DMS53 treated with DMSO at 0.1 percent for 48 hours (cell line): ENCODE results near the gene ATXN2.
"Not testable (repeated sequence)": the region's sequence is repeated elsewhere in the genome, so short reads cannot be mapped to it uniquely, and the experiment has no call there.

Experiments used
- DNase-seq: peaks from one replicate; lab custom pipeline; 2025; ENCODE audit not compliant: unreplicated experiment; lab: John Stamatoyannopoulos, UW

ATXN2 gene

DNA sequence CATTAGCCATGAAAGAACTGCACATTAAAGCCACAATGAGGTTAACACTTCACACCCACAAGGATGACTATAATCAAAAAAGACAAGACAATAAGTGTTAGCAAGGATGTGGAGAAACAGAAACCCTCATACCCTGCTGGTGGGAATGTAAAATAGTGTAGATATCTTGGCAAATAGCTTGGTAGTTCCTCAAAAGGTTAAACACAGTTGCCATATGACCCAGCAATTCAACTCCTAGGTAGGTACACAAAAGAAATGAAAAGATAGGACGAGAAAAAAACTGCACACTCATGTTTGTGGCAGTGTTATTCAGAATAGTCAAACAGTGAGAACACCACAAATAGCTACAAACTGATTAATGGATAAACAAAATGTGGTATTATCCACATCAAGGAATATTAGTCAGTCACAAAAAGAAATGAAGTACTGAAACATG, 93.5 kb downstream of the ATXN2 start:
- no peak for DNase-seq

DNA sequence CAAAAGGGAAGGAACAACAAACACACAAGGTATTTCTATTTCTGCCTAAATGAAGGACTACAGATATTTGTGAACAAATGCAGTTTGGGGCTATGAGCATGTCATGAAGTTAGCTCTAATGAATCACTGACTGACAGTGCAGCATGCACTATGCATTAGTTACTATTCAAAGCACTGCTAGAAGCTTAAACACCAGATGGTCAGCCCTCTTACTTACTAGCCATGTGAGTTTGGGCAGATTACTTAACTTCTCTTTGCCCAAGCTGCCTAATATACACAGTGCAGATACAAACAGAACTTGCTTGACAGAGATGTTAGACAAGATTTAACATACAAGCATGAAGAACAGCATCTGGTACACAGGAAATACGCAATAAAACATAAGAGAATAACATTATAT, 96.0 kb downstream of the ATXN2 start:
- DNase-seq = no peak

DNA sequence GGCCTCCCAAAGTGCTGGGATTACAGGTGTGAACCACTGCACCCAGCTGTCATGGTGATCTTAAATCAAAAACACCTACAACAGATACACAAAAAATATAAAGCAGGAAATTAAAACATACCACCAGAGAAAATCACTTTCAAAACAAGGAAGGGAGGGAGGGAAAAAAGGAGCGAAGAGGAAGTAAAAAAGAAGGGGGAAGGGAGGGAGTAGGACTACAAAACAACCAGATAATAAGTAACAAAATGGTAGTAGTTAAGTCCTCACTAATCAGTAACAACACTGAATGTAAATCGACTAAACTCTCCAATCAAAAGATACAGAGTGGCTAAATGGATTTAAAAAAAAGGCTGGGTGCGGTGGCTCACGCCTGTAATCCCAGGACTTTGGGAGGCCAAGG, 104.4 kb downstream of the ATXN2 start:
- no peak for DNase-seq

DNA sequence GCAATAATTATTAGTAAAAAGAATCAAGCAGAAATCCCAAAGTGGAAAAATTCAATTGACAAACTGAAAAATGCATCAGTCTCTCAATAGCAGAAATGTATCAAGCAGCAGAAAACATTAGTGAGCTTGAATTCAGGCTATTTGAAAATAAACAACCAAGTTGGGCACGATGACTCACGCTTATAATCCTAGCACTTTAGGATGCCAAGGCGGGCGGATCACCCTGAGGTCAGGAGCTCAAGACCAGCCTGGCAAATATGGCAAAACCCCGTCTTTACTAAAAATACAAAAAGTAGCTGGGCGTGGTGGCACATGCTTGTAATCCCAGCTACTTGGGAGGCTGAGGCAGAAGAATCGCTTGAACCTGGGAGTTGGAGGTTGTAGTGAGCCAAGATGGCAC, 106.1 kb downstream of the ATXN2 start:
- not testable (repeated sequence) for DNase-seq

DNA sequence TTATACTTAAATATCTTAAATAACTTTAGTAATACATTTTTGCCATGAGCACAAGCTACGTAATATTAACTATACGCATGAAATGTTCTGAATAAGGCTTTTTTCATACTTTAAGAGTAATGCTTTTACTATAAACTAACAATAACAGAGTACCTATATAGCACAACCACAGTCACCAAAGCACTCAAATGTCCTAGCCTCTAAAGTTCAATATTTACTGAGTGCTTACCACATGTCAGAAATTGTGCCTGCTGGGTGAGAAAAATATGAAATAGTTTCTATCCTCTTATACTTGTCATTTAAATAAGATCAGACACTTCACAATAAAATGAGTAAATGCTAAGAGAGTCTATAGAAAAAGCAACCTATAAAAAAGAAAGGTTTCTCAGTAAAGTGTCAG, 110.3 kb downstream of the ATXN2 start:
- no peak for DNase-seq

DNA sequence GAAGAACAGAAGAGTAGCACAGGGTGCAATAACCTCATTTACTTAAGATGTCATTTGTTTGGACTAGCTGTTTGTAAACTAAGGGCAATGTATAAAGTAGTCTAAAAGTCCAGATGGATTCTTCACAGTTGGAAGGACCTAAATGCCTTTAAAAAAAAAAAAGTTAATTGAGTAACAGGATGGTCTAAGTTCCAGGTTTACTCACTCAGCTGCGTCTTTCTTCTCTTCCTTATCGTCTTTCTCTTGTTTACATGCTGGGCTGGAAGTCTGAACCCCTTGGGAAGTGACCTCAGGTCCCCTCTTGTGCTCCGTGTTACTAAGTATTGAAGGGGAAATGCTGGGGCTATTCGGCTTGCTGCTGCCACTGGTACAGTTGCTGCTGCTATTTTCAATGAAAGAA, 110.8 kb downstream of the ATXN2 start:
- no peak for DNase-seq

DNA sequence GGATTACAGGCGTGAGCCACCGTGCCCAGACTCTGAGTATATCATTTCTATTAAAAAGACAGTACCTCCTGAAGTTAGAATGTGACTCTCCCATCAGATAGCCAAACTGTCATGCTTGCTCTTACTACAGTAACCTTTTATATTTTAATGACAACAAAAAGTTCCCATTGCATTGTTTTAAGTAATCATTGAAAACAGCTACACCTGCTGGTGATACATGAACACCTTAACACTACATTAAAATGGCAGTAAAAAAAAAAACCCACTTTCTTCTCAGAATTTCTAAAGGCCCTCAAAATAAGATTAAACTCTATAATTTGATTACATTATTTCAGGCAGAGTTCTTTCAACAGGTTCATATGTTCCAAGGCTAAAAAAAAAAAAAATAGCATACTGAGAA, 116.7 kb downstream of the ATXN2 start:
- no peak for DNase-seq

DNA sequence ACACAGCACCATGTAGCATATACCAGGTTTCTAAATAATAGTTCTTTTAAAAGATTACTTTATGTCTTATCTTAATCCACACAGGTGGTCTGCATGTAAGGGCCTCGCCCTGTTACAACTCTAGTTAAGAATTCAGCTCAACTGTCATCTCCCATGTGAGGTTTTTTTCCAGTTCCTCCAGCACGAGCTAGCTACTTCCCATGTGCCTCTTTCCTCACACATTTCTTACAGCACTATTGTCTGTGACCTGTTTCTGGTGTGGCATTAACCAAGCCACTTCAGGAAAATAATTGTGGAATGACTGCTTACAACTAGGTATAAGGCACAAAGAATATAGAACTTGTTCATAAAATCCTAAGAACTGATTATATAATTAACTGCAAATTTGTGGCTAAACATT, 127.9 kb downstream of the ATXN2 start:
- no peak for DNase-seq

DNA sequence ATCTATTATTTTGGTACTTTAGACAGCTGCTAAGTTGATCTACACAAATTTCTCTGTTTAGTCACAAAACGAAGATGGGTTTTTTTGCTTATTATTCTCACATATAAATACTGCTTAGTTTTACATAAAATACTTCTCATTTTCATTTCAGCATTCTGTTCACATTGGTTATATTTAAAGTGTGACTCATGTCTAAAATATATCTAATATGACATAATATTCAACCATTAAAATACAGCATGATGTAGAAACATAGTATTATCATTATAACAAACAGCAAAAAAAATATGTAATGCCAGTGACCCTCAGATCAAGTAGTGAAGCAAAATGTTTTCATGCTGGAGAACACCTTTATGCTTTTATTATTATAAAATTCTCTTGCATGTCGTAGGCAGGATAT, 129.7 kb downstream of the ATXN2 start:
- DNase-seq = no peak

DNA sequence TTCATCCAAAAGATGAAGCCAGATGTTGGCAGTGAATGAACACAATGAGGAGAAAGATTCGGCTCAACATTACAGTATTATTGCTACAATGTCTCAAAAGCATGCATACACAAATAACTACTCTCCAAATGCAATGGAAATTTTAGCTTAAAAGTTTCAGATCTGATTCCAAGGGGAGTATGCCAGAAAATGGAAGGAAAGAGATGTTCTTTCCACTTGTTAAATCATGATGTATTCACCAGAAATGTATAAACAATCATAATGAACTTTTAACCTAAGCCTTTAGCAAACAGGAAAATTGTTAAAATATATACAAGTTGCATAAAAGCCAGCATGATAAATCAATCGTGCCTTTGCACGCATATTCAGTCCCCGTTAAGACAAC, 131.3 kb downstream of the ATXN2 start:
- DNase-seq = no peak

DNA sequence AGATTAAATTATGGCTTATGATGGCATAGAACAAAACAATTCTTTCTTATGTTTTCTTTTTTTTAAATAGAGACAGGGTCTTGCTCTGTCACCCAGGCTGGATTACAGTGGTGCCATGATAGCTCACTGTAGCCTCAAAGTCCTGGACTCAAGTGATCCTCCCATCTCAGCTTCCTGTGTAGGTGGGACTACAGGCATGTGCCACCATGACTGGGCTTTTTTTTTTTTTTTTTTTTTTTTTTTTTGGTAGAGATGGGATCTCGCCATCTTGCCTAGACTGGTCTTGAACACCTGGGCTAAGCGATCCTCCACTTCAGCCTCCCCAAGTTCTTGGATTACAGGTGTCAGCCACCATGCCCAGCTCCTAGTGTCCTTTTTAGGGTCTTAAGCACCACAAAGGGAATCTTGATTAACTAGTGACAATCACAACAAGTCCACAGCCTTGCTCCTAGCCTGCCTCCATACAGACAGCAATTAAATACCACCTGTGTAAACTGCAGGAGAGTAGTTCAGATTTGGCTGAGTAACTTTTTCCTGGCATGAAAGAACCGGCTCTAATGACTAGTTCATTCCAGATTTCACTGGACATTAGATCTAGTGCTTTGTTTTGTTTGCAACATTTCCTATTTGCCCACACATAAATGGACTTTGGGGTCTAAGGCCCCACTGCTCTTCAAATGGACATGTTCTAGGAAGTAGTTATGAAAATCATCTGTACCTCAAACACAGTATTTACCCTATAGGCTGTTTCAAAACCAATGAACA, 131.8 kb downstream of the ATXN2 start:
- peak; percentile 10 for DNase-seq

DNA sequence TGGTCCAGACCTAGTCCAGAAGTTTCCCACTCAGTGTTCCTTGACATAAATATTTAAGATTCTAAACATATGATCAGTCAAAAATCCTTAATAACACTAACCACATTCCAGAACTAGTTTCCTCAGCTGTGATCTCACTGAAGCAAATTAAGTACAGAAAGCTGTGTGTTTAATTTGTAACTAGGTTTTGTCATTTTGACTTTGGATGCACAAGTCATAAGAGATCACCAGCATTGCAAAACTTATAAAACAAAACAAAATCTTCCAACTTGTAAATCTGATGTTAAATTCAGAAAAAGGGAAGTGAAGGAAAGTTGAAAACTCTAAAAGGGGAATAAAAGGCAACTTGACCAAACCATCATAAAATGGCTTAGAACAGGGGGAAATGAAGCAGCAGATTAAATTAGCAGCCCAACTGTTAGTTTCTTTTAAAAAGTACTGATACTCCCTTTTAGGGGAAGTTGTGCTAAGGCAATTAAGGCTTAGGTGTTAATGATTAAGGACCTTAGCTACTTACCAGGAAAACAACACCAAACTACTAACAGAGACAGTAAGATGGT, 136.8 kb downstream of the ATXN2 start:
- DNase-seq = no peak

DNA sequence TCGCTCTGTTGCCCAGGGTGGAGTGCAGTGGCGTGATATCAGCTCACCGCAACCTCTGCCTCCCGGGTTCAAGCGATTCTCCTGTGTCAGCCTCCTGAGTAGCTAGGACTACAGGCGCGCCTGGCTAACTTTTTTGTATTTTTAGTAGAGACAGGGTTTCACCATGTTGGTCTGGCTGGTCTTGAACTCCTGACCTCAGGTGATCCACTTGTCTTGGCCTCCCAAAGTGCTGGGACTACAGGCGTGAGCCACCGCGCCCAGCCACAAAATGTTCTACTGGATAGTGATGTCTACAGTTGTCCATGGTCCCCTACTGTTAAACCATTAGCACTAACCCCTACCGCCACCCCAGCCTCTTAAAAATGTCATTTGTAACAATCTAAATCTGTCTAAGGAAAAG, 139.0 kb downstream of the ATXN2 start:
- not testable (repeated sequence) for DNase-seq

DNA sequence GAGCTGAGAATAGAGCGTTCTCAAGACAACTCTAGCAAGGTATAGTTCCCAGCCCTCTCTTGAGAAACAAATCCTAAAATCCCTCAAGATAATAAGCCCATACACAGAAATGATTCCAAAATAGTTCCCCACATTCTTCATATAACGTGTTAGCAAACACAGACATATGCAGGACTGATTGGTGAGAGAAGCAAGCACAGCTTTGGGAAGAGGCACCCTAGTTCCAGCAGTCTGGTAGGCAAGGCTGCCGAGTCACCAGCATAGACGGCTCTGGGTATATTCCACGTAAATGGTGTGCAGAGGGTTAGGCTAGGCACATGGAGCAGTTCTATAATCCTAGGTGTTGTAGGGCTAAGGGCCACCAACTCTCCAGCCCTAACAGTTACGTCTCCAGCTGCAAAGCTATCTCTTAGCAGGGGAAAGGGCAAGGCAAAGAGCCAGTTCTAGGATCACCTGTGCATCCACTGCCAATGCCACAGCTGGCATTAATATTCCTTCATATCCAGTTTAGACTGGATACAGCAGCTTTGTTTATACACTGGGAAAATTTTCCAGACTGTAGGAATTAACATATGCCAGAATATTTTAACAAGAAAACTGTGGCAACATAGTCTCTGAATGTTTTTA, 140.5 kb downstream of the ATXN2 start:
- no peak for DNase-seq

DNA sequence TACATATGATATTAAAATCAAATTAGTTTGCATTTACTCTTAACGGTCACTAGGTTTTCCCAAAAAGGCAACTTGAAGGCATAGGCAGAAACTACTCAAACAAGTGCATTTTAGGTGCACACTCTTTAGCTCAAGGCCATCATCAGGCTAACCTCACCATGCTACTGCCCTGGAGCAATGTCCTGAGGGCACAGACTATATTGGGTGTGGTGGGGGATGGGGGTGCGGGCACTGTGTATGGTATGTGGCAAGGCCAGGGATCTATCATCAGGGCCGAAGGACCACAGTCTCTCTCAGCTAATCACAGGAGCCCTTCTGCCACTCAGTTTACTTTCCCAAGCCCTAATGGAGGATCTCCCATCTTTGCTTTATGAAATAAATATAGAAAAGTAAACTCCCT, 141.5 kb downstream of the ATXN2 start:
- DNase-seq = no peak

DNA sequence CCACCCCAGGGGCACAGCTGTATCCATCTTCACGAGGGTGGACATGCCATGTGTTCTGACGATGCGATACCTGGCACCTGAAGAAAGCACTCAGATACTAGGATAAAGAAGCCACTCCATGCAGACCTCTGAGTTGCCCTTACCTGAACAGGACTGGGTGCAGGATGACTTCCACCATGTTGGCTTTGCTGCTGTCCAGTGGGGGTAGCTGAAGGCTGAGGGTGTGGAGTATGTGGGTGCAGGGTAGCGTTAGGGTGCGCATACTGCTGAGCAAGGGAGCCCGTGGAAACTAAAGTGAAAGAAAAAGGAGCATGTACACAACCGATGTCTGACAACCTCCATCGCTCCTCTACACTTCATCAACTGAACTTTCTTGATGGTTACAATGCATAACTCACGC, 142.0 kb downstream of the ATXN2 start:
- no peak for DNase-seq

DNA sequence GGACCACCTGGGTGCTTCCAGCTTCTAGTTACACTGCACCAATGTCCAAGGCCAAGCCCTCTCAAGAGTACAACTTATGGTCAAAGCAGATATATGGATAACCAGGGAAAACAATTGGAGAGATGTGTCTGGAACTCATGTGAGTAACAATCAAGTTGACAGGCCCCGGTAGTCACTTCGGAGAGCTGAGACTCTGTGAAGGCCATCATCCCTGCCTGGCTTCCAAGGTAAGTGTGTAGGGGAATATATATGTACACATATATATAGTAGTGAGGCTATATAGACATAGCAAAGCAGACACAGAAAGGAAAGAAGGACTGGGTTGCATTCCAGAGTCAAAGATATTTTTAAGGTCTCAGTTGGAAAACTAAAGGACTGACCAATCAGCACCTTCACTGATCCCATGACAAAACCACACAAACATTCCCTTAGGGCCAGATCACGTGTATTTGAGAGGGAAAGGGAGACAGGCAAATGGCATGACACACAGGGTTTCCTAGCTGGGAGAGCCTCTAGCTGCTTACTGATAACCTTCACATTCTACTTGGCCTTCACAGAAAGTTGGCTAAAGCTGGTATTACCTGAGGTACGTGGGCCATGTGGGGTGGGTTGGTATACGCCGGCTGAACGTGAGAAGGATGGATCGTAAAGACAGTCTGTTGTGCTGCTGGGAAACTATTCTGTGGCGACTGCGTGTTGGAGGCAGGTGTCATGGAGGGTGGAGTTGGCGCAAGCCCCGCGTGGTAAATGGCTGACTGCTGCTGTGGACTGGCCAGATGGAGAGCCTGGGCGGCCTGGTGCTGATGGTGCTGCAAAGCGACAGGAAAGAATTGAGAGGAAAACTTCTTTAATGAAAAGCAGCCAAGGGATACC, 143.4 kb downstream of the ATXN2 start:
- DNase-seq = no peak

DNA sequence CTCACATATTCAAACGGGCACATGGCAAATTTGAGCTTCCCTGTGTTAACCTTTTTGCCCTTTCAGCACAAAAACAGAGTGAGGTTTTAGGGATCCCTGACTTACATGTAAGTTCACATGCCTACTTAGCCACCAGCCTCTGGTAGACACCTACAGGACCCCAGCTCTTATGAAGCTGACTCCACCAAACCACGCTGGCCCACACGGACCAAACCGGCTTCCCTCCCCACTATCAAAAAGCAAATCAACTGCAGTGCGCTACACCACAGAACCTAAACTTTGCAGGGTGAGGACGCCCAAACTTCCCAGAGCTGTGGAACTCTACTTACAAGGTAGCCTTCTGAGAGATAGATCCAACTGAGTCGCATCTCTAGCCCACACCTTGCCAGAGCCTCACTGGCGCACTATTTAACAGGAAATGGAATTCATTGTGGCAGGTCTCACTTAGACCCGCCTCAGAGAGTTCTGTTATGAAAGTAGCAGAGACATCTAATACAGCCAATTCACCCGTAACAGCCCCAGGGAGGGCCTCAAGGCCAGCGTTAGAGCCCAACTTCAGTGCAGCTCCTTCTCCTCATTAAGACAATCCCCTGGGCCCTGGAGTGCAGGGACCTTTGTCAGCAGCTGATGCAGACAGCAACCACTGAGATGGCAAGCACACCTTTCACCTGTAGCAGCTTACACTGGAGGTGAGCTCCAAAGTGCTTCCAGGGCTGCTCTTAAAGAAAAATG, 144.2 kb downstream of the ATXN2 start:
- DNase-seq = no peak

DNA sequence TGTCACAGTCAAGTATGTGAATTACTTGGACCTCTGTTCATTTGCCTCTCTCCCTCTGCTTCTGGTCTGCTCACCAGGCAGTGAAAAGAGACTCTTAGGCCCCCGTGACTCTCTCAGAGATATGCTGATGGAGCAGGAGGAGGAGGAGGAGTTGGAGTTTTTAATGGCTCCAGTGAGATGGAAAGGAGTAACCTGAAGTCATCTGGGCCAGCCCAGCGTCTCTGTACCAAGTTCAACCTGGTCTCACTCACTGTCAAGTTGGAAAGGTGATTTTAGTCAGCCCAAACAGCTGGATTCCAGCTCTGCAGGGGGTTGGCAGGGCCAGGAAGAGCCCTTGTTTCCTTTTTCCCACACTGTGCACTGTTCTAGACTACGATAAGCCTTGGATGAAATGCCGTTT, 144.8 kb downstream of the ATXN2 start:
- no peak for DNase-seq

DNA sequence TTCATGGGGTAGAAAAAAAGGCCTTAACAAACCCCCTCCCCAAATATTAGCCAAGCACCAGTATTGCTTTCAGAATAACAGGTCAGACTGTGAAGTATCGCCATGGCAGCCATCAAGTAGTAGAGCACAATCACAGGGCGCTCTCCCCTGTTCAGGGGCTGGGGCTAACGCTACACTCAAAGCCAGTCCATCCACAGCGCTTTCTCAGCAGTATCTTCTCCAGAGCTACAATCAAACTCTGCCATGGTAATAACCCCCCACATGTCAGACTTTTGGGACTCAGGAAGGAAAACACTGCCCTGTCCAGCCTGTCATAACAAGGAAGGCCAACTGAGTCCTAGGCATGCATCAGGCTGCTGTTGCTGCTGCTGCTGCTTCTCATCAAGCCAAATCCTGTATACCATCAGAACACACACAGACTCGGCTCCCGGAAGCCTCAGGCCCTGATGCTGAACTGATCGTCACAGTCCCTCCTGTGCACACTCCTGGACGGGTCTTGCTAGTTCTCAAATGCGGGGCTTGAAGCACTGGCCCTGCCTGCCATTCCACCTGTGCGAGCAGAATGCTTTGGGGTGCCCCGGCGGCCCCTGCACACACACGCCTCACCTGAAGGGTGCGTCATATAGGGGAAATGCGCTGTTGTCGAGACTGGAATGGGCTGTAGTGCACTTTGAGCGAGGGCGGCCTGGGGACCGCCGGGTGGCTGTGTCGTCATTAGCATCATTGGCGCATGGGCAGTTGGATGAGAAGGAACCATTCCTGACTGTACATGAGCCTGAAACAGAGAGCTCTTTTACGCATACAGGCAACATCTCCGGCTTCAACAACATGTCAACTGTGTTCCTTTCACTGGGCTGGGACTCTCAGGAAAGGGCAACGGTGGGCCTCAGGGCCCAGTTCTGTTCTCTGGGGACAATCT, 145.8 kb downstream of the ATXN2 start:
- DNase-seq = no peak
